HG03045 (cell line): ENCODE data around the gene STARD5.

Experiments used
- ATAC-seq: cut with Tn5 transposase; IDR thresholded peaks from one replicate; pipeline ENCODE4 v1.9.1; 2021; ENCODE audit warnings: mild to moderate bottlenecking, moderate library complexity; ENCODE audit not compliant: unreplicated experiment

STARD5 gene

DNA sequence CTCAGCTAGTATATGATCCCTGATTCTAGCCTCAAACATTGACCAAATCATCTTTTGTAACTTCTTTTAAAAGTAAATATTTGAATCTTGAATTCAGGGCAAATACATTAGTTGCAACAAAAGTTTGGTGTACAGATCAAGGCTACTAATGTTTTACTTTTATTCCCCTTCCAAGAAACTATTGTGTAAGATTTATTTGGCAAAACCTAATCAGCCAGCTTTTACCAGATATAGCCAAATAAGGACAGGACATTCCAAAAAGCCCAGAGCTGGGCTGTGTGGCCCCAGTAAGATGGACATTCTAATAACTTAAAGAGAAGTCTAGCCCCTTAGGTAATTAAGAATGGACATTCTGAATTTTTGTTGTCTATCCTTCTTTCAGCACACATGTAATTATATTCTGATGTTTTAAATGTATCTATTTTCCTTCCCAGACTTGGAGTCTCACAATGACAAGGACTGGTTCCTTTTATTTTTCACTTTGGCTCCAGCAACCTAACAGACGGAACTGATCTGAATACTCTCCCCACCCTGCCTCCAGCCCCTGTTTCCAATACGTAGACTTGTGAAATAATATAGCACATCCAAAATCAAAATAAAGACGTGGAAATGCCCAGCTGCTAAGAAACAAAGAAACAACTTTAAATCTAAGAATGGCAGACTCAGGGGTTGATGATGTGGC, 48.1 kb downstream of the STARD5 start:
- no peak for ATAC-seq

DNA sequence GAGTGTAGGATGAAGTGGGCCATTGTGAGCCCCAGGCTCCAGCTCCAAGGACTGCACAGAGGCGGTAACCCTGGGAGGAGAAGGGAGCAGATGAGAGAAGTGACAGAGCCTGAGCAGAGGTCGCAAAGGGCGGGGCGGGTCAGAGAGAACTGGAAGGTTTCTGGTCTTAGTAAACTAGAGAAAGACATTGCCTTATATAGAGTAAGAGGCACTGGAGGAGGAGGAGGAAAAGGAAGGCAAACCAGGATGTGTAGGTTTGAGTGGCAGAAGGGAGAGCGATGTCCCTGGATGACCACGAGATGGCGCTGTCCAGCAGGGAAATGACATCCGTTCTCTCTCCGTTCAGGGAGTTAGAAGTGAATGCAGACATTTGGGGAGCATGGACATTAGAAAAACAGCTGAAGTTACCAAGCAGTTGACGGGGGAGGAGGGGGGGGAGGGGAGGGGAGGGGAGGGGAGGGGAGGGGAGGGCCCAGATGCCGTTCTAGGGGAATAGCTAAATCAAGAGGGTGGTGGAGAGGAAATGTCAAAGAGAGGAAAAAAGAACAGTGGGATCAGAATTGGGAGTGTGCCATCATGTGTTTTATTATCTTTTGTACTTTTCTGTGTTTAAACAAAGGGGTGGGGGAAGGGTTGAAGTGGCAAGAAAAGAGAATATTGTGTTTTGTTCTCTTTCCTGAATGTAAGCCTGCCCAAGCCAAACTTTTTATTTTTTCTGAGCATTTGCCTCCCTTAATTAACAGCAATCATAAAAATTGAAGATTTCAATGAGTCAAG, 48.8 kb downstream of the STARD5 start:
- no peak for ATAC-seq

DNA sequence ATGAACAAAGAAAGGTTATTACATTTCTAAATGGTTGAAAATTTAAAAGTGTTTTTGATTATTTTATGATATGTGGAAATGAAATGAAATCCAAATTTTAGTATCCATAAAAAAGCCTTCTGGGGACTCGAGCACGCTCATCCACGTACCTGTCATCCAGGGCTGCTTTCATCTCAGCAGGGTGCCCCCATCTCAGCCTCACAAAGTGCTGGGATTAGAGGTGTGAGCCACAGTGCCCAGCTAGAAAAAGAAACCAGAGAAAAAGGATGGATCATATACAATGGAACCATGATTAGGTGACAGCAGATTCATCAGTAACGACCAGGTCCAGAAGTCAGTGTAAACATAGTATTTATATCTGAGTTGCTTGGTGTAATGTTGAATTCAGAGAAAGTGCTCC, 49.7 kb downstream of the STARD5 start:
- no peak for ATAC-seq

DNA sequence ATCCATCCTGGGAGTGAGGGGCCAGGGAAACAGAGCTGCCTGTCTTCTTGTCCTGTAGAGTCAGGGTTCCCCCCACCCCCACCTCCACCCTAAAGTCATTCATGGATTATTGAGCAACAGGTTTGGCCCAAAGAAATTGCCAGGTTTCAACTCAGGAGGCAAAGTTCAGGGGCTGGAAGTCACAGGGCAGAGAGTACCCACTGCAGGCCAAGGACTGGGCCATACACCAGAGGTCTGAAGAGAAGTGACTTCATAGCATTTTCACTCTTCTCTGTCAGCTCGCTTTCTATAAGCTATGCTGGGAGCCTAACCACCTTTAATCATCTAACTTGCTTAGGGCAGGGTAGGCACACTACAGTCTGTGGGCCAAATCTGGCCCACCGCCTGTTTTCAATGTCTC, 50.1 kb downstream of the STARD5 start:
- no peak for ATAC-seq

DNA sequence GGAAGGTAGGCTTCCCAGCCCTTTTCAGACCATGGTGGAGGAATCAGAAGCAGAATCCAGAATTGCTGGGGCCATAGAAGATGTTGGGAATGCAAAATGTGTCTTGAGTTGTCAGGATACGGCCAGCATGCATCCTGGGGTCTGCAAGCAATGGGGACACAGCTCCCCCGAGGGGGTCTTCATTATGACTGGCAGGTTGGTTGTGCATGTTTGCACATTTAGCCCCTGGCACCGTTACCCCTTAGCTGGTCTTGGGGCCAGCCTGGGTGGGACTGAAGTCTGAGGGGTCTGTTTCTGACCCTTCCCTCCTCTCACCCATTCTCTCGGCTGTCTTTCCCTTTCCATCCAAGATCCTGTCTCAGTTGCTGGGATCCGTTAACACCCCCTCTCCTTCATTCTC, 50.7 kb downstream of the STARD5 start:
- ATAC-seq, result no peak

DNA sequence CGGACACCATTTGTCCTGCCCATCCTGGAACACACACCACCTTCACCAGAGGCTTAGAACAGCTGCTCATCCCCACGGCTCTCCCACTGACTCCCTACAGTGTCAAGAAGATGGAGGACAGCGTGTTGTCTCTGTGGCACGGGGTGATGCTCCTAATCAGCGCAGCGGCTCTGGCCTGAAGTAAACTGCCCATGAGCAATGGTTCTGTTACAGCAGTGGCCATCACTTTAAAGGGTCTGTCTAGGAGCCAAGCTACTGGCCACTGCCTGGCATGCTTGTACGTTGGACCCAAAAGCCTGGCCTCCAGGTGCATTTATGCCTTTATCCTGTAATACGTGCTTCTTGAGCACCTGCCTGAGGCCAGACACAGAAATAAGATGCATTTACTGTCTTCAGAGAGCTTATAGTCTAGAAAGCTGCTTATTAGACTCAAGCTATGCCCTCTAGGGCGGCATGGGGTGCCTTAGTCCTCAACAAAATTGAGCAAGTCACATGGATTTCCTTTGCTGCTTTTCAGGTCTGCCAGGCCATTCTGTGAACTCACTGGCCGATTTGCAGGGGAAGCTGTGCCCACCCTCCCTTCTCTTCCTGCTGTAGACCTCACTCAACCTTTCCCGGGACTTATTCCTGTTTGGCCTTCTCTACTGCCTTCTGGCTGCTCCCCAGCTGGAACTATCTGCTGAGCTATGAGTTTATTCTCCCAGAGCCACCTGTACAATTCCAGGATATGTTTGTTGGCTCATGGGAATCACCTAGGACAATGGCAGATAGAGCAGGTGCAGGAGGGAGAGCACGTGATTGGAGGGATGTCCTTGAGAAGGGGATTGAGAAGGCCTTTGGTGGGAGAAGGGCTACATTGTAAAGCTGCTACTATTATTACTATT, 51.9 kb downstream of the STARD5 start:
- no peak for ATAC-seq

DNA sequence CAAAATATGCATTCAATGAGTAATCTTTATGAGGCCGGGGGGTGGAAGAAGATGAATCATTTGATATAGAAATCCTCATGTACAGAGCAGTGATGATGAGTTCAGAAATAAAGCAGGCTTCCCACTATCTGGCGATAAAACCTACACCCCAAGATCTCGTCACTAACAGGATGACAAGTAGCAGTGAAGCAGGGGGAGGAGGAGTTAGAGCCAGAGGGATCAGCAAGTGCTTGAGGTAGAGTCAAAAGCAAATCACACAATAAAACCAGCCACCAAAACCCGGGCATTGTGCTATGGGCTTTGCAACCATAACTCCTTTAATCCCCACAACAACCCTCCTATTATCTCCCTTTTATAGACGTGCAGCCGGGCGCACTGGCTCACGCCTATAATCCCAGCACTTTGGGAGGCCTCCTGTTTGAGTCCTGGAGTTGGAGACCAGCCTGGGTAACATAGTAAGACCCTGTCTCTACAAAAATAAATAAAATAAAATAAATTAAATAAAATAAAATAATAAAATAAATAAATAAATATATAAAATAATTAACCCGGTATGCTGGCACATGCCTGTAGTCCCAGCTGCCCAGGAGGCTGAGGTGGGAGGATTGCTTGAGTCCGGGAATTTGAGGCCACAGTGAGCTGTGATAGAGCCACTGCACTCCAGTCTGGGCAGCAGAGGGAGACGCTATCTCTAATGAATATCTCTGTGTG, 53.0 kb downstream of the STARD5 start:
- ATAC-seq, result no peak

DNA sequence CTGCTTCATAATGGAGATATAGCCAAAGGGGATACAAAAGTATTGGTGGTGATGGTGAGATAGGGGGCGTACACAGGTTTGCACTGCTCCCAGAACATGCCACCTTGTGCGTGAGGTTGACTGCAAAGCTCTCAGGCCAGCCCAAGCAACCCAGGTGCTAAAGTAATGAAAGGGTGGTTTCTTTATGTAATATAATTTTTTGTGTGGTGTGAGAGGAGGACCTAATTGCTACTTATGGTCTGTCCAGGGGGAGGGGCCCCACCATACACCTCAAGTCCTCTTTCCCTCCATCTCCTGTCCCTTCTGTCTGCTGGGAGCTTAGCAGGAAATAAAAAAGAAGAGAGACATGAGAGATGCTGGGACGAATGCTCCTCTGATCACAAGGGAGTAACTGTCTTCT, 53.8 kb downstream of the STARD5 start:
- ATAC-seq, result no peak

DNA sequence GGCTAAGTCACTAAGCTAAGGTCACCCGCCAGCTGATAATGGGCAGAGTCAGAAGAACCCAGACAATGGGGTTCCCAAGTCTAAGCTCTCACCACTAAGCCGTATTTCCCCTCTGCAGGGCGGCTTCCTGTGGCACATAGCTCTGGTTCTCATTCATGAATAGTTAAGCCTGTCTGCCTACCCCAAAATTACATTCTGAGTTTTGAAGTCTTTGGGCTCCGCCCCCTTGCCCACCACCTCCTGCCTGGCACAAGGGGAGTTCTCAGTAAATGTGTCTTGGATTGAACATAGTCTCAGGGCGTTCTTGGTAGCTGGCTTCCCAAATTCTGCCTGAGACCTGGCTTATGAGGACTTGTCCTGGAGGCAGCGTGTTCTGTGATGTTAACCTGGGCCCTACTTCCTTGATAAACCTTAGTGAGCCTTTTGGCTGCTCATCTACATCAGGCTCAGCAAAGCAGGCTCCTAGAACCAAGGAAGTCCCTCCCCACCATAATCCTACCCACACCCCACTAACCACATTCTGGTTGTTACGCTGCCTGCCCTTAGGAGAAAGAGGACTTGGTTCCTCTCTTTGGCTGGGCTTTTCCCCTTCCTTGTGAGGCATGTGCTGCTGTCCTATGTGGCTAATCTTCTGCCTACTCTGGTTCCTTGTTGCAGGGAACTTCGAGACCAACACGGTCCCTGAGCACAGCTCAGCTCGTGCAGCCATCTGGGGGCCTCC, 54.9 kb downstream of the STARD5 start:
- ATAC-seq, result no peak

DNA sequence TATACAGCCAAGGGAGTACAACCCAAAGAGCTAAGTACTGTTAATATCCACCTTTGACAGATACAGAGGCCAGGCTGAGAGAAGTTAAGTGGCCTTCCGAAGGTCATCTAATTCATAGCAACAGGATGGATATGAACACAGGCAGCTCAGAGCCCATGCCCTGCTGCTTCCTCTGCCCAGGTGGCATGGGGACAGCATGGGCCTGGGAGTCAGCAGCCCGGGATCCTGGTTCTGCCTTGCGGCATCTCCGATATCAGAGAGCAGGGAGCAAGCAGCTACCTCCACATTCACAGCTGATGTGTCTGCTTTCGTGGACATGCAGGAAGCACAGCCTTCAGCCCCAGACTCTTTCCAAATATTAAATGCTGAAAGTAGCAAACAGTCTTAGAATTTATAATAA, 55.6 kb downstream of the STARD5 start:
- no peak for ATAC-seq

DNA sequence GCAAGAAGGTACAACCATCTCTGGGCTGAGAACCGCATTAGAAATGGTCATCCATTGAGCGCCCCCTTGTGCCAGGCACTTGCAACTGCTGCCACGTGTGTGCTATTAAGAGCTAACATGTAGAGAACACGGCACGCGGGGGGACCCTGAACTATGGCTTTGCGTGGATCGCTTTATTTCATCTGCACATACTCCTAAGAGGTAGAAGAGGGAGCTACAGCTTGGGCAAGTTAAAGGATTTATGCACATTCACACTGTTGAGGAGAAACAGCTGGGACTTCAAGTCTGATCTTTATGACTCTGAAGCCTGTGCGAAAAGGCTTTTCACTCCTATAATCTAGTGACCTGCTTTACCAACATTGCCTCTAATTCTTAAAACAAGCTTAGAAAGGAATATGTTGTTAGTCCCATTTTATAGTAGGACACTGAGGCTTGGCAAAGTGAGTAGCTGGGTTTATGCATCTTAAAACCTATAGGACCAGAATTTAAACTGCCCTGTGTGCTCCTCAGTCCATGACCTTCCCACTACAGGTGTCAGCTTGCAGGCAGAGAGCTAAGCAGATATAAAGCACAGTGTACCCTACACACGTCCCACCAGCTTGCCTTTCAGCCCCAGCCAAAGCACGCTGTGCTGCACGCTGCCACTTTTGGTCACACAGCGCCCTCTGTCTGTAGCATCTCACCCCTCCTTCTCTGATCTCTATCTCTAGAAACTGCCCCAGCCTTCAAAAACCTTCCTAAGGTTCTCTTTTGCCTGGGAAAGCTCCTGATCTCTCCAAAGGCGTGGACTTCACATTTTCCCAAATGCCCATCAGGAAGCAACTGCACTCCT, 57.8 kb downstream of the STARD5 start:
- peak; percentile 89 for ATAC-seq

DNA sequence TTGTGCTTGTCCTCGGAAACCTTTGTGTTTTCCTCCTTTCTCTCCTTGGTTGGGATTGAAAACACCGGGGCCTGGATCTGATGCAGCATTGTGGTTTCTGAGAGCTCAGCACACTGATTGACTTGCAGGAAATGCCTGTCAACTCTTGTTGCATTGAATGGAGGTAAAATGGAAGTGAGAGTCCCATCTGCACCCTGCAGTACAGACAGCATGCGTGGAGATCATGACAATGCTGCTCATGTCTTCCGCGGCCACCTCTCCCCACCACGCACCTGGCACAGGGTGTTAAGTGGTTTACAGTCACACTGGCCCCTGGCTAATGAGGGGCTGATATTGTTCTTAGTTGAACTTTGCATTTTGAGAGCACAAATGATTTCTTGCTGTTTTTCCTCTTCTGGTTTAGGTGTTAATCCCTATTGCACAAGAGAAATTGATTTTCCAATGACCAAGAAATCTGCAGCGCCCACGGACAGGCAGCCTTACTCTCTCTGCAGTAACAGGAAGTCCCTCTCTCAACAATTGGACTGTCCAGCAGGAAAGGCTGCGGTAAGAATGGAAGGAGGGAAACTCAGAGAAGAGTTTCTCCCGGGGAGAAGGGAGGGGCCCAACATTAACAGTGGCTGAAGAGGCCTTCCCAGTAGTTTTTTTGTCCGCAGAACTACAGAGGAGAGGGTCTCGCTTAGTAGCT, 58.5 kb downstream of the STARD5 start:
- peak; percentile 16 for ATAC-seq

DNA sequence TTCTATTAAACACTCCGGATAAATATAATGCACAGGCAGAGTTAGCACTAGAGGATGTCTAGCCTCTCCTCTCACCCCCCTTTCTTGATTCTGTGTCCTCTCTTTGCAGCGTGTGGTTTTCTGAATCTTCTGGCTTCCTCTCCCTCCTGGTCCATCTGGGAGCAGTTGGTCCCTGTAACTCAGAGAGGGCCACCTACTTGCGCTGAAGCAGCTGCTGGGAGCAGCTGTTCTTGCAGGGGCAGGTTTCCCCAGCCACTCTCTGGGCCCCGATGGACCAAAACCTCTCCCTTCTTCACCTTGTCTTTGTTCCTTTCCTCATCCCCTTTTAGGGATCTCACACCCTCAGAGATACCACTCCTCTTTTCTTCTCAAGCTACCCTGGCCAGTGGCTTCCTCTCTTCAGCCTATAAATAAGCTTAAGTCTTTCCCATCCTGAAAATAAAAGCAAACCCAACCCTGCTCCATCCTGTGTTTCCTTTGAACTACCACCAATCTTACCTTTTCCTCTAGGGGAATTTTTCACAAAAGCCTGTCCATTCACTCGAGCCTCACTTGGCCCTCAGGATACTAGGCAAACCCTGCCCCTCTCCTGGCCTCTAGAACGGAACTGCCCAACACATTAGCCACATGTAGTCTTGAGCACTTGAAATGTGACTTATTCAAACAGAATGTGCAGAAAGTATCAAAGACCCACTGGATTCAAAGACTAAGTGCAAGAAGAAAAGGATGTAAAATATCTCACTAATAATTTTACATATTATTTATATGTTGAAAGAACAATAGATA, 59.7 kb downstream of the STARD5 start:
- no peak for ATAC-seq

DNA sequence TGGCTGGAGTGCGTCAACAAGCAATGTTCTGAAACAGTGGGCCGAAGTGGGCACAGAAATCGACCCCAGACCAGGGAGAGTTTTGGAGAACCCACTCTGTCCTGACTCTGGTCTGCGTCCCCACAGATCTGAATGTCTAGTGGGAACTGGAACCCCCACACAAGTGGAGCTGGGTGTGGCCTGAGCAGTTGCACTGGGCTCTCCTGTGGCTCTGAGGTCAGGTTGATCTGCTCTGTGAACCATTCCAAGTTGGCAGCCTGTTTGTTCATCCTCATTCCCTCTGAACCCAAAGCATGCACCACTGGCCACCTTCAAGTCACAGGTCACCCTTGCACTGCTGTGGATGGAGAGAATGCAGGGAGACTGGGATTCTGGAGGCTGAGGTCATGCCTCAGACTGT, 60.5 kb downstream of the STARD5 start:
- no peak for ATAC-seq

DNA sequence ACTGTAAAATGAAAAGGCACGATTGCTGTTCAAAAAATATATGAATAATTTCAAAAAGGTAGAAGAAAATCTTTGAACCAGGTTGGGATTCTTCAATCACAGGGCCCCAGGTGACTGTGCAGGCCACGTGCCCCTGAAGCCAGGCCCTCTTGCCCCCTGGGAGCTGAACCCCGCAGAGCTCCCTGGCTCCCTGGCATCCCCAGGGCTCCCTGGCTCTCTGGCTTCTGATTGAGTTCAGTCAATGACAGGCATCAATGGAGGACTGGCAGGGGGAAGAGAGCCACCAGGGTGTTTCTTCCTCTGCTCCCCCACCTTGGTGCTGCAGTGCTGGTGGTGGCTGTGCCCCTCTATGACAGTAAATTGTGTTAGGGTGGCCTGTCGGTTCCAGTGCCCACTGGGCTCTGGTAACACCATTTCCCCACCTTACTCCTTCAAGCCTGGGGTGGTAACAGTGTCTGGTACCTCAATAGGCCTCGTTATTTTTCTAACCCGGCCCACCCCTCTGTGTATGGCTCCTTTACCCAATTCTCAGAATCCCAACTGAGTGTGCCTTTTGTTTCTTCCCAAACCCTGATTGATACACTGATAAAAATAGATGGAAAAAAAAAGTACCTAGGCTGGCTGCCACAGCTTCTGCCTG, 62.6 kb downstream of the STARD5 start:
- no peak for ATAC-seq

DNA sequence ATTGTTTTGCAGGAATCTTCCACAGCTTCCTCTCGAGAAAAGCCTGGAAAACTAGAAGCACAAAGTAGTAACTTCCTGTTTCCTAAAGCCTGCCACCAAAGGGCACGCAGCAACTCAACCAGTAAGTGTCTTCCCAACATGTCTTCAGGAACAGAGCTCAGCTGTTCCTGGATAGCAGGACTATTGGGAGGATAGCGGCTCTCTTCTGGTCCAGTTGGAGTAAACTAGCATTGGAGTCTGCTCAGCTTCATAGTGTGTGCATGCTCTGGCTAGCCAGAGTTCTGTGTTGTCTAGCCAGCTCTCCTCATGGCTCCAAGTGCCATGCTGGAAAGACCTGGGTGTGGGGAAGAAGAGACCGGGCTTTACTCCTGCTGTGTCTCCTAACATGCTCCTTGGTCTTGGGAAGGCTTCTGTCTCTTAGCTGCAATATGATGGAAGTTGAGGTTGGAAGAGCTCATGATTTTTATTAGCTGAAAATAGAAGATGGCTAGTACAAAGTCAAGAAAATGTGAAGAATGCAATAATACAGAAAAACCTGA, 64.1 kb downstream of the STARD5 start:
- ATAC-seq, result no peak
